Osteocyte (in vitro differentiated cells): ENCODE measurements around the gene PCDH17. TPM values are rescaled to one million over a fixed set of nuclear protein-coding genes. Genes with fewer than 3 reads are reported as not detected.

ENCODE experiments used
- DNase-seq: peaks from one replicate; pipeline ENCODE4 v3.0.0; 2021; ENCODE audit warnings: mixed read lengths; ENCODE audit not compliant: unreplicated experiment; ENCODE audit errors: extremely low spot score
- H3K27ac Mint-ChIP-seq: one replicate; pipeline ENCODE4 v1.8.0; 2021; ENCODE audit warnings: mild to moderate bottlenecking, mixed read lengths; ENCODE audit not compliant: unreplicated experiment
- H3K27me3 Mint-ChIP-seq: one replicate; pipeline ENCODE4 v1.8.0; 2021; ENCODE audit warnings: mixed read lengths; ENCODE audit not compliant: unreplicated experiment
- H3K36me3 Mint-ChIP-seq: one replicate; pipeline ENCODE4 v1.8.0; 2021; ENCODE audit warnings: mixed read lengths; ENCODE audit not compliant: unreplicated experiment
- H3K4me1 Mint-ChIP-seq: one replicate; pipeline ENCODE4 v1.8.0; 2021; ENCODE audit warnings: mixed read lengths; ENCODE audit not compliant: unreplicated experiment
- H3K4me3 Mint-ChIP-seq: one replicate; pipeline ENCODE4 v1.8.0; 2021; ENCODE audit warnings: mild to moderate bottlenecking, moderate library complexity, mixed read lengths; ENCODE audit not compliant: unreplicated experiment
- H3K9me3 Mint-ChIP-seq: one replicate; pipeline ENCODE4 v1.8.0; 2021; ENCODE audit warnings: mixed read lengths; ENCODE audit not compliant: unreplicated experiment
- CTCF ChIP-seq: fragments of 200-600 bp; sonication (generic); IDR thresholded peaks from 2 replicates; pipeline ENCODE4 v1.5.0; 2021; ENCODE audit warnings: antibody characterized with exemption, mild to moderate bottlenecking, moderate library complexity
- total RNA-seq: library from RNA; stranded (reverse); gene quantifications from 2 replicates; pipeline ENCODE4 v1.2.1, GENCODE V29; 2021

The PCDH17 gene
- total RNA-seq, 1 donor from 2014 or later = 0.62 TPM

- DNase-seq = no peak
- Mint-ChIP-seq H3K9me3 (no peaks in the 10 kb centered on the region), H3K36me3 (no peaks in the 10 kb centered on the region), H3K4me1 (no peaks in the 10 kb centered on the region), H3K4me3 (no peak overlapping the region), H3K27ac (no peak overlapping the region), H3K27me3 (peaks cover 3% of the 10 kb centered on the region)
- TF ChIP-seq CTCF = no peak
These were observed 35.8 kb upstream of the PCDH17 start for GRCh38 chr13:57595775-57596174.

- H3K27ac Mint-ChIP-seq = no peak overlapping the region
- no peak for TF ChIP-seq CTCF
- H3K36me3 Mint-ChIP-seq = no peaks in the 10 kb centered on the region
These were observed 30.0 kb upstream of the PCDH17 start for GRCh38 chr13:57601536-57601935.

GRCh38 chr13:57604442-57604841 lies 27.1 kb upstream of the PCDH17 start:
- no peaks in the 10 kb centered on the region for H3K36me3 Mint-ChIP-seq
- H3K27ac Mint-ChIP-seq = no peak overlapping the region
- H3K27me3 Mint-ChIP-seq = peaks cover 6% of the 10 kb centered on the region
- no peak for TF ChIP-seq CTCF
- no peak overlapping the region for H3K4me3 Mint-ChIP-seq
- no peak for DNase-seq
- H3K9me3 Mint-ChIP-seq = no peaks in the 10 kb centered on the region
- H3K4me1 Mint-ChIP-seq = no peaks in the 10 kb centered on the region

More at GRCh38 chr13:57601536-57601935, 30.0 kb upstream of the PCDH17 start:
- Mint-ChIP-seq H3K9me3 (no peaks in the 10 kb centered on the region), H3K4me1 (no peaks in the 10 kb centered on the region), H3K27me3 (peaks cover 10% of the 10 kb centered on the region), H3K4me3 (no peak overlapping the region)
- DNase-seq = no peak

GRCh38 chr13:57611969-57612368 lies 19.6 kb upstream of the PCDH17 start:
- Mint-ChIP-seq H3K4me3 (no peak overlapping the region), H3K4me1 (no peaks in the 10 kb centered on the region), H3K36me3 (no peaks in the 10 kb centered on the region), H3K27ac (no peak overlapping the region), H3K9me3 (no peaks in the 10 kb centered on the region), H3K27me3 (peaks cover 7% of the 10 kb centered on the region)
- no peak for DNase-seq
- no peak for TF ChIP-seq CTCF

DNA sequence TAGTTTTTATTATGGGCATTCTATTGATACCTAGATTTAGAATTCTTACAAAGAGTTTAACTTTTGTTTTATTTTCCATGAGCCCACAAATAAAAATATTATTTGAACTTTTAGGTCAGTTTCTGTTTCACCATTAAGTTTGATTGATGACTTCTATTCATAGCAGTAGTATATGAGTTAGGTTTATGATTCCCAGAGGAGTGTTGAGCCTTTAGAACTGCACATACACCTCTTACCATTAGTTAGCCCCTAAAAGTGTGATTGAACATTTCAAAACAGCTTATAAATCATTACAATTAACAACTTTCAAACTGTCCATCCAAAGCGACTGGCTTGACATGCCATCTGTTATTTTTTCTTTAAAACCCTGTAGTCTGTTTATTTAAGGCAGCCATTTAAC lies 19.0 kb upstream of the PCDH17 start:
- no peaks in the 10 kb centered on the region for H3K9me3 Mint-ChIP-seq
- H3K4me1 Mint-ChIP-seq = no peaks in the 10 kb centered on the region
- H3K27ac Mint-ChIP-seq = no peak overlapping the region
- TF ChIP-seq CTCF = no peak
- H3K4me3 Mint-ChIP-seq = no peak overlapping the region
- H3K27me3 Mint-ChIP-seq = peaks cover 7% of the 10 kb centered on the region
- DNase-seq = no peak
- H3K36me3 Mint-ChIP-seq = no peaks in the 10 kb centered on the region
